VCaP (cell line): Measurements from ENCODE around the gene PEAK1.
"Not testable (repeated sequence)": the region's sequence is repeated elsewhere in the genome, so short reads cannot be mapped to it uniquely, and the experiment has no call there.

Experiments used
- H3K27ac ChIP-seq: fragments of 450-650 bp; 2 replicates; pipeline ENCODE4 v1.5.1; 2017
- CTCF ChIP-seq: fragments of 450-650 bp; conservative IDR thresholded peaks from 2 replicates; pipeline ENCODE4 v1.5.1; 2017; ENCODE audit warnings: mild to moderate bottlenecking, moderate library complexity

PEAK1 gene

GRCh38 chr15:77195586-77195985 lies 224.3 kb downstream of the PEAK1 start:
- TF ChIP-seq CTCF, result no peak

GRCh38 chr15:77192451-77192850 lies 227.5 kb downstream of the PEAK1 start:
- no peak overlapping the region for H3K27ac ChIP-seq
- TF ChIP-seq CTCF, result no peak

More at GRCh38 chr15:77195586-77195985, 224.3 kb downstream of the PEAK1 start:
- no peak overlapping the region for H3K27ac ChIP-seq

GRCh38 chr15:77191230-77191834 lies 228.6 kb downstream of the PEAK1 start:
- no peak for TF ChIP-seq CTCF
- no peak overlapping the region for H3K27ac ChIP-seq

GRCh38 chr15:77187751-77188464 lies 232.0 kb downstream of the PEAK1 start:
- no peak overlapping the region for H3K27ac ChIP-seq
- no peak for TF ChIP-seq CTCF

- peak; percentile 98 for TF ChIP-seq CTCF
- no peak overlapping the region for H3K27ac ChIP-seq
Observed at GRCh38 chr15:77186594-77187011, 233.3 kb downstream of the PEAK1 start.

- no peak overlapping the region for H3K27ac ChIP-seq
- TF ChIP-seq CTCF, result no peak
Observed at GRCh38 chr15:77185242-77185785, 234.6 kb downstream of the PEAK1 start.

GRCh38 chr15:77184352-77184751 lies 235.6 kb downstream of the PEAK1 start:
- not testable (repeated sequence) for H3K27ac ChIP-seq

GRCh38 chr15:77183066-77183465 lies 236.8 kb downstream of the PEAK1 start:
- TF ChIP-seq CTCF, result no peak
- no peak overlapping the region for H3K27ac ChIP-seq
